H9 (cell line): ENCODE results near the gene RXYLT1. TPM values are rescaled to one million over a fixed set of nuclear protein-coding genes. Genes with fewer than 3 reads are reported as not detected.
"Not testable (repeated sequence)": the region's sequence is repeated elsewhere in the genome, so short reads cannot be mapped to it uniquely, and the experiment has no call there.

Experiments used
- DNase-seq: peaks from one replicate; pipeline ENCODE4 v3.0.0-alpha.2; 2017
- H2AFZ ChIP-seq: one replicate; pipeline ENCODE4 v1.6.1; 2013; ENCODE audit warnings: mild to moderate bottlenecking, low read length, control low read depth, moderate library complexity
- H2AK5ac ChIP-seq: 2 replicates; pipeline ENCODE4 v1.6.1; 2013; ENCODE audit warnings: low read length, control low read depth, mixed read lengths; ENCODE audit not compliant: insufficient read length
- H2BK120ac ChIP-seq: one replicate; pipeline ENCODE4 v1.6.1; 2013; ENCODE audit warnings: low read depth, mild to moderate bottlenecking, low read length, control low read depth, inconsistent platforms; ENCODE audit not compliant: poor library complexity, severe bottlenecking
- H2BK12ac ChIP-seq: 2 replicates; pipeline ENCODE4 v1.6.1; 2013; ENCODE audit warnings: low read length, control low read depth, mixed read lengths, low read depth; ENCODE audit not compliant: insufficient read length
- H2BK15ac ChIP-seq: 2 replicates; pipeline ENCODE4 v1.6.1; 2013; ENCODE audit warnings: low read depth, low read length, control low read depth
- H2BK20ac ChIP-seq: one replicate; pipeline ENCODE4 v1.6.1; 2013; ENCODE audit warnings: low read depth, mild to moderate bottlenecking, low read length, control low read depth, inconsistent platforms; ENCODE audit not compliant: poor library complexity, severe bottlenecking
- H2BK5ac ChIP-seq: 2 replicates; pipeline ENCODE4 v1.6.1; 2013; ENCODE audit warnings: low read length, control low read depth, mixed read lengths; ENCODE audit not compliant: insufficient read length
- H3K14ac ChIP-seq: 2 replicates; pipeline ENCODE4 v1.6.1; 2013; ENCODE audit warnings: low read length, control low read depth; ENCODE audit not compliant: insufficient read depth
- H3K18ac ChIP-seq: 2 replicates; pipeline ENCODE4 v1.6.1; 2013; ENCODE audit warnings: low read depth, mild to moderate bottlenecking, mixed read lengths, low read length, control low read depth; ENCODE audit not compliant: insufficient read length
- H3K23ac ChIP-seq: 2 replicates; pipeline ENCODE4 v1.6.1; 2013; ENCODE audit warnings: low read length, control low read depth, mixed read lengths, low read depth; ENCODE audit not compliant: insufficient read length
- H3K23me2 ChIP-seq: 2 replicates; pipeline ENCODE4 v1.6.1; 2013; ENCODE audit warnings: low read depth, mild to moderate bottlenecking, mixed read lengths, low read length, control low read depth; ENCODE audit not compliant: insufficient read length, poor library complexity, severe bottlenecking
- H3K27ac ChIP-seq: 2 replicates; pipeline ENCODE4 v1.5.1; 2013; ENCODE audit warnings: low read length, control low read depth, mixed read lengths, low read depth; ENCODE audit not compliant: insufficient read length
- H3K27me3 ChIP-seq: 2 replicates; pipeline ENCODE4 v1.6.1; 2013; ENCODE audit warnings: low read length, control low read depth, inconsistent platforms; ENCODE audit not compliant: insufficient read depth
- H3K4ac ChIP-seq: 2 replicates; pipeline ENCODE4 v1.6.1; 2013; ENCODE audit warnings: low read depth, mild to moderate bottlenecking, control low read depth, inconsistent platforms, low read length, moderate library complexity
- H3K4me1 ChIP-seq: 2 replicates; pipeline ENCODE4 v1.6.1; 2013; ENCODE audit warnings: low read length, control low read depth, inconsistent platforms; ENCODE audit not compliant: insufficient read depth
- H3K4me2 ChIP-seq: 2 replicates; pipeline ENCODE4 v1.6.1; 2013; ENCODE audit warnings: low read length, control low read depth, mixed read lengths; ENCODE audit not compliant: insufficient read length, insufficient read depth
- H3K56ac ChIP-seq: 2 replicates; pipeline ENCODE4 v1.6.1; 2013; ENCODE audit warnings: low read depth, mild to moderate bottlenecking, mixed read lengths, low read length, control low read depth; ENCODE audit not compliant: insufficient read length
- H3K79me1 ChIP-seq: 2 replicates; pipeline ENCODE4 v1.6.1; 2013; ENCODE audit warnings: low read depth, mild to moderate bottlenecking, moderate library complexity, low read length, control low read depth, inconsistent platforms; ENCODE audit not compliant: insufficient read depth, poor library complexity, severe bottlenecking
- H3K79me2 ChIP-seq: 2 replicates; pipeline ENCODE4 v1.6.1; 2013; ENCODE audit warnings: low read length, control low read depth, inconsistent platforms; ENCODE audit not compliant: insufficient read depth
- H3K9ac ChIP-seq: 2 replicates; pipeline ENCODE4 v1.6.1; 2013; ENCODE audit warnings: low read length, control low read depth, mixed read lengths; ENCODE audit not compliant: insufficient read length; ENCODE audit errors: extremely low read depth
- H3K9me3 ChIP-seq: one replicate; pipeline ENCODE4 v1.6.1; 2013; ENCODE audit warnings: low read depth, low read length, inconsistent platforms; ENCODE audit not compliant: control insufficient read depth
- H3T11ph ChIP-seq: one replicate; pipeline ENCODE4 v1.6.1; 2013; ENCODE audit warnings: mild to moderate bottlenecking, low read length, control low read depth, inconsistent platforms
- H4K20me1 ChIP-seq: one replicate; pipeline ENCODE4 v1.6.1; 2013; ENCODE audit not compliant: control insufficient read depth, insufficient read length, insufficient read depth
- H4K5ac ChIP-seq: 2 replicates; pipeline ENCODE4 v1.6.1; 2013; ENCODE audit warnings: low read depth, mild to moderate bottlenecking, mixed read lengths, low read length, control low read depth; ENCODE audit not compliant: insufficient read length
- H4K8ac ChIP-seq: replicated peaks from 2 replicates; pipeline ENCODE4 v1.6.1; 2013; ENCODE audit warnings: low read length, control low read depth, mixed read lengths, low read depth; ENCODE audit not compliant: insufficient read length
- H4K91ac ChIP-seq: 2 replicates; pipeline ENCODE4 v1.6.1; 2013; ENCODE audit warnings: low read depth, mild to moderate bottlenecking, moderate library complexity, mixed read lengths, low read length, control low read depth; ENCODE audit not compliant: insufficient read length
- H3K27ac Mint-ChIP-seq, 3 experiments: 2 replicates in 2 of 3; 3 replicates in 1 of 3; pipeline ENCODE4 v1.8.0; 2020 to 2021; ENCODE audit warnings: mixed read lengths in 3 of 3, mild to moderate bottlenecking in 1 of 3, moderate library complexity in 1 of 3
- H3K27me3 Mint-ChIP-seq: 2 replicates; pipeline ENCODE4 v1.8.0; 2021; ENCODE audit warnings: low read depth, mild to moderate bottlenecking, moderate library complexity, mixed read lengths
- H3K36me3 Mint-ChIP-seq, 3 experiments: 2 replicates in 2 of 3; 3 replicates in 1 of 3; pipeline ENCODE4 v1.8.0; 2020 to 2021; ENCODE audit warnings: low read depth in 3 of 3, mixed read lengths in 3 of 3; ENCODE audit not compliant: insufficient read depth in 1 of 3
- H3K4me1 Mint-ChIP-seq, 2 experiments: 2 replicates each; pipeline ENCODE4 v1.8.0; 2020; ENCODE audit warnings: mixed read lengths in 2 of 2
- H3K4me3 Mint-ChIP-seq, 2 experiments: 2 replicates in 1 of 2; 3 replicates in 1 of 2; pipeline ENCODE4 v1.8.0; 2020 to 2021; ENCODE audit warnings: mild to moderate bottlenecking in 2 of 2, mixed read lengths in 2 of 2, moderate library complexity in 1 of 2
- H3K9me3 Mint-ChIP-seq, 2 experiments: 2 replicates in 1 of 2; 3 replicates in 1 of 2; pipeline ENCODE4 v1.8.0; 2020; ENCODE audit warnings: mild to moderate bottlenecking in 2 of 2, mixed read lengths in 2 of 2, moderate library complexity in 1 of 2
- CTCF ChIP-seq: fragments of 200-600 bp; sonication (generic); conservative IDR thresholded peaks from 3 replicates; pipeline ENCODE4 v1.8.0; 2021; ENCODE audit warnings: antibody characterized with exemption, mild to moderate bottlenecking
- WGBS: extraction: QIAGEN DNeasy Blood & Tissue Kit; methylation state at CpG from one replicate; pipeline ENCODE4 v1.1.7; 2013; ENCODE audit warnings: missing lambda C conversion rate, low lambda C conversion rate, mixed read lengths; ENCODE audit not compliant: insufficient read length; ENCODE audit errors: extremely low coverage; 5-methylcytosine and 5-hydroxymethylcytosine counted together
- total RNA-seq: library from RNA; stranded (reverse); gene quantifications from 2 replicates; pipeline ENCODE4 v1.2.1, GENCODE V29; 2021

Gene RXYLT1
- total RNA-seq, 1 experiment from 2014 or later, result 10.1 TPM

GRCh38 chr12:63841571-63841970, 61.9 kb downstream of the RXYLT1 start:
- peaks cover 22 to 23% of the 10 kb centered on the region in 2 experiments for H3K4me1 Mint-ChIP-seq
- no peak overlapping the region for H2BK5ac ChIP-seq
- no CpG with 5 or more reads among the region's 4 CpGs for WGBS

GRCh38 chr12:63842750-63843149, 63.0 kb downstream of the RXYLT1 start:
- not testable (repeated sequence) for H2AFZ ChIP-seq, H2AK5ac ChIP-seq, H3T11ph ChIP-seq, DNase-seq, H3K27me3 ChIP-seq, H3K27ac ChIP-seq, H3K4ac ChIP-seq, H3K14ac ChIP-seq, H3K56ac ChIP-seq, H4K20me1 ChIP-seq, H3K27ac Mint-ChIP-seq, H3K79me2 ChIP-seq, H2BK5ac ChIP-seq, H3K9ac ChIP-seq, H2BK120ac ChIP-seq, H2BK20ac ChIP-seq, H2BK12ac ChIP-seq, H3K18ac ChIP-seq, H3K9me3 Mint-ChIP-seq, H3K4me1 ChIP-seq, H4K8ac ChIP-seq, H2BK15ac ChIP-seq, H4K91ac ChIP-seq, H4K5ac ChIP-seq, H3K36me3 Mint-ChIP-seq, H3K79me1 ChIP-seq, H3K23ac ChIP-seq, H3K9me3 ChIP-seq
- Mint-ChIP-seq H3K4me3 (peak overlapping the region; percentile 66 to 78), H3K4me1 (peaks cover 21 to 23% of the 10 kb centered on the region in 2 experiments), H3K27me3 (peaks cover 10% of the 10 kb centered on the region)
- no CpG with 5 or more reads among the region's 17 CpGs for WGBS
- Histone ChIP-seq H3K23me2 (peaks cover 13% of the 10 kb centered on the region), H3K4me2 (peak overlapping the region; percentile 99)

More at GRCh38 chr12:63841571-63841970, 61.9 kb downstream of the RXYLT1 start:
- Histone ChIP-seq H3K79me1 (no peaks in the 10 kb centered on the region), H3K4ac (no peak overlapping the region), H2BK20ac (no peak overlapping the region), H3K27me3 (no peaks in the 10 kb centered on the region), H3K4me2 (no peak overlapping the region), H2BK120ac (no peak overlapping the region), H2BK12ac (no peak overlapping the region), H3K27ac (no peak overlapping the region), H3K79me2 (peaks cover 5% of the 10 kb centered on the region; the same call in 1 of the 2 replicates), H3K14ac (no peak overlapping the region), H3T11ph (no peak overlapping the region), H3K9ac (no peak overlapping the region), H2AK5ac (no peak overlapping the region), H3K4me1 (peaks cover 3% of the 10 kb centered on the region; the same call in 1 of the 2 replicates), H3K9me3 (no peaks in the 10 kb centered on the region), H3K18ac (no peak overlapping the region), H2BK15ac (no peak overlapping the region), H2AFZ (no peak overlapping the region), H3K23me2 (peaks cover 13% of the 10 kb centered on the region), H4K20me1 (no peaks in the 10 kb centered on the region), H3K23ac (no peak overlapping the region), H4K91ac (no peak overlapping the region), H4K8ac (no peak overlapping the region), H3K56ac (no peak overlapping the region), H4K5ac (no peak overlapping the region)
- peaks cover 10% of the 10 kb centered on the region for H3K27me3 Mint-ChIP-seq
- no peak for TF ChIP-seq CTCF
- no peak overlapping the region; a peak in 1 of 7 replicates for H3K27ac Mint-ChIP-seq
- DNase-seq, result no peak
- no peaks in the 10 kb centered on the region for H3K9me3 Mint-ChIP-seq
- no peak overlapping the region for H3K4me3 Mint-ChIP-seq
- peaks cover 0 to 2% (median 0%) of the 10 kb centered on the region in 3 experiments; a peak in 1 of 7 replicates for H3K36me3 Mint-ChIP-seq
